Measurements from ENCODE around the gene HS6ST3.
"Not testable (repeated sequence)": the region's sequence is repeated elsewhere in the genome, so short reads cannot be mapped to it uniquely, and the experiment has no call there.

Gene HS6ST3

GRCh38 chr13:96449920-96450319 lies 360.0 kb downstream of the HS6ST3 start:
- DNase-seq, result no peak

GRCh38 chr13:96450326-96451020 lies 360.6 kb downstream of the HS6ST3 start:
- no peak for DNase-seq

- no peak for DNase-seq
These were observed 364.6 kb downstream of the HS6ST3 start for GRCh38 chr13:96454466-96454865.

GRCh38 chr13:96460609-96461008 lies 370.7 kb downstream of the HS6ST3 start:
- no peak for DNase-seq

GRCh38 chr13:96473526-96474180 lies 383.7 kb downstream of the HS6ST3 start:
- DNase-seq, result no peak

GRCh38 chr13:96474181-96474557 lies 384.3 kb downstream of the HS6ST3 start:
- DNase-seq, result no peak

- no peak for DNase-seq
These were observed 385.2 kb downstream of the HS6ST3 start for GRCh38 chr13:96475103-96475502.

- no peak for DNase-seq
These were observed 391.6 kb downstream of the HS6ST3 start for GRCh38 chr13:96481482-96481881.

- DNase-seq, result no peak
These were observed 400.6 kb downstream of the HS6ST3 start for GRCh38 chr13:96490496-96490989.

- no peak for DNase-seq
These were observed 401.2 kb downstream of the HS6ST3 start for GRCh38 chr13:96491103-96491502.

GRCh38 chr13:96492766-96493165 lies 402.9 kb downstream of the HS6ST3 start:
- no peak for DNase-seq

GRCh38 chr13:96499656-96500055 lies 409.7 kb downstream of the HS6ST3 start:
- no peak for DNase-seq

GRCh38 chr13:96500953-96501352 lies 411.0 kb downstream of the HS6ST3 start:
- no peak for DNase-seq

- DNase-seq, result no peak
These were observed 413.6 kb downstream of the HS6ST3 start for GRCh38 chr13:96503481-96503880.

GRCh38 chr13:96511587-96511986 lies 421.7 kb downstream of the HS6ST3 start:
- no peak for DNase-seq

GRCh38 chr13:96519380-96519779 lies 429.5 kb downstream of the HS6ST3 start:
- DNase-seq, result no peak

- DNase-seq, result not testable (repeated sequence)
These were observed 434.6 kb downstream of the HS6ST3 start for GRCh38 chr13:96524398-96525020.

GRCh38 chr13:96525715-96526114 lies 435.8 kb downstream of the HS6ST3 start:
- DNase-seq, result no peak

GRCh38 chr13:96527497-96527896 lies 437.6 kb downstream of the HS6ST3 start:
- DNase-seq, result no peak

GRCh38 chr13:96532804-96533203 lies 442.9 kb downstream of the HS6ST3 start:
- DNase-seq, result no peak

- no peak for DNase-seq
These were observed 443.5 kb downstream of the HS6ST3 start for GRCh38 chr13:96533408-96533807.

- DNase-seq, result no peak
These were observed 449.9 kb downstream of the HS6ST3 start for GRCh38 chr13:96539791-96540190.

- DNase-seq, result no peak
These were observed 450.8 kb downstream of the HS6ST3 start for GRCh38 chr13:96540670-96541069.

- DNase-seq, result no peak
These were observed 453.1 kb downstream of the HS6ST3 start for GRCh38 chr13:96542986-96543385.

Measured in fibroblast of skin of back (primary cell).